ENCODE results near the gene SCD5.

Gene SCD5

GRCh38 chr4:82792912-82793649, 5.5 kb downstream of the SCD5 start:
- no peak for DNase-seq

GRCh38 chr4:82791179-82791578, 7.4 kb downstream of the SCD5 start:
- DNase-seq = no peak

- no peak for DNase-seq
These were observed 8.4 kb downstream of the SCD5 start for GRCh38 chr4:82790060-82790660.

GRCh38 chr4:82789025-82789776, 9.4 kb downstream of the SCD5 start:
- no peak for DNase-seq

- no peak for DNase-seq
These were observed 11.3 kb downstream of the SCD5 start for GRCh38 chr4:82787342-82787741.

- no peak for DNase-seq
These were observed 11.8 kb downstream of the SCD5 start for GRCh38 chr4:82786828-82787227.

GRCh38 chr4:82785611-82786400, 12.8 kb downstream of the SCD5 start:
- no peak for DNase-seq

- no peak for DNase-seq
These were observed 13.7 kb downstream of the SCD5 start for GRCh38 chr4:82784681-82785610.

GRCh38 chr4:82782626-82783345, 15.8 kb downstream of the SCD5 start:
- DNase-seq = no peak

- peak; percentile 63 for DNase-seq
These were observed 17.8 kb downstream of the SCD5 start for GRCh38 chr4:82780752-82781231.

- DNase-seq = no peak
These were observed 18.3 kb downstream of the SCD5 start for GRCh38 chr4:82780170-82780751.

GRCh38 chr4:82779032-82779431, 19.6 kb downstream of the SCD5 start:
- DNase-seq = no peak

- DNase-seq = no peak
These were observed 20.6 kb downstream of the SCD5 start for GRCh38 chr4:82777857-82778525.

GRCh38 chr4:82776925-82777542, 21.6 kb downstream of the SCD5 start:
- DNase-seq = no peak

- no peak for DNase-seq
These were observed 23.4 kb downstream of the SCD5 start for GRCh38 chr4:82775243-82775642.

GRCh38 chr4:82774711-82775171, 23.9 kb downstream of the SCD5 start:
- no peak for DNase-seq

GRCh38 chr4:82773057-82773456, 25.5 kb downstream of the SCD5 start:
- DNase-seq = no peak

- no peak for DNase-seq
These were observed 28.0 kb downstream of the SCD5 start for GRCh38 chr4:82770607-82771006.

GRCh38 chr4:82765134-82765533, 33.5 kb downstream of the SCD5 start:
- DNase-seq = no peak

- DNase-seq = no peak
These were observed 37.4 kb downstream of the SCD5 start for GRCh38 chr4:82761229-82761628.

Data from NCI-H774 (cell line).